T-helper 2 cell (primary cell): Measurements from ENCODE around the gene LRRC27.
"Not testable (repeated sequence)": the region's sequence is repeated elsewhere in the genome, so short reads cannot be mapped to it uniquely, and the experiment has no call there.

Source experiments
- DNase-seq, 5 experiments: peaks; one replicate each; pipeline versions ENCODE4 v3.0.0 to v3.0.0-alpha.2; 2012 to 2022

The LRRC27 gene

GRCh38 chr10:132376394-132376851 is 44.4 kb downstream of the LRRC27 start:
- no peak for DNase-seq

GRCh38 chr10:132377326-132377725 is 45.3 kb downstream of the LRRC27 start:
- DNase-seq, result no peak

GRCh38 chr10:132379026-132379425 is 47.0 kb downstream of the LRRC27 start:
- not testable (repeated sequence) for DNase-seq

GRCh38 chr10:132380986-132381385 is 49.0 kb downstream of the LRRC27 start:
- DNase-seq, result not testable (repeated sequence)

GRCh38 chr10:132381741-132382140 is 49.7 kb downstream of the LRRC27 start:
- peak in 1 of 5 experiments; percentile 75 for DNase-seq

GRCh38 chr10:132382231-132382922 is 50.4 kb downstream of the LRRC27 start:
- DNase-seq, result peak in 1 of 5 experiments; percentile 30

GRCh38 chr10:132383101-132383500 is 51.1 kb downstream of the LRRC27 start:
- no peak for DNase-seq

- DNase-seq, result no peak
Measured at GRCh38 chr10:132383751-132384196, 51.8 kb downstream of the LRRC27 start.

- peak in 1 of 5 experiments; percentile 1 for DNase-seq
Measured at GRCh38 chr10:132384618-132385388, 52.8 kb downstream of the LRRC27 start.

- DNase-seq, result no peak
Measured at GRCh38 chr10:132385389-132385667, 53.3 kb downstream of the LRRC27 start.

GRCh38 chr10:132385721-132386418 is 53.9 kb downstream of the LRRC27 start:
- DNase-seq, result peak in 1 of 5 experiments; percentile 1

GRCh38 chr10:132386419-132386831 is 54.4 kb downstream of the LRRC27 start:
- peak in 1 of 5 experiments; percentile 1 for DNase-seq

GRCh38 chr10:132386896-132387295 is 54.9 kb downstream of the LRRC27 start:
- peak in 1 of 5 experiments; percentile 2 for DNase-seq

- peak; percentile 50 to 73 (median 68) for DNase-seq
Measured at GRCh38 chr10:132387764-132388210, 55.8 kb downstream of the LRRC27 start.

- peak in 1 of 5 experiments; percentile 3 for DNase-seq
Measured at GRCh38 chr10:132388891-132389432, 57.0 kb downstream of the LRRC27 start.

- DNase-seq, result peak in 1 of 5 experiments; percentile 2
Measured at GRCh38 chr10:132389433-132390169, 57.6 kb downstream of the LRRC27 start.

- no peak for DNase-seq
Measured at GRCh38 chr10:132390170-132390920, 58.4 kb downstream of the LRRC27 start.

GRCh38 chr10:132390921-132391675 is 59.1 kb downstream of the LRRC27 start:
- DNase-seq, result no peak

GRCh38 chr10:132391676-132392020 is 59.7 kb downstream of the LRRC27 start:
- DNase-seq, result peak in 1 of 5 experiments; percentile 2

- DNase-seq, result peak in 2 of 5 experiments; percentile 19 to 24
Measured at GRCh38 chr10:132392184-132392800, 60.3 kb downstream of the LRRC27 start.
